DND-41 (cell line): ENCODE measurements around the gene CLINT1.

ENCODE experiments used
- CTCF ChIP-seq: IDR thresholded peaks from 2 replicates; pipeline ENCODE4 v1.5.1; 2012; ENCODE audit warnings: borderline replicate concordance, low read length, moderate library complexity, mild to moderate bottlenecking; ENCODE audit not compliant: poor library complexity, severe bottlenecking; ENCODE audit errors: extremely low read depth
- EZH2 ChIP-seq: IDR thresholded peaks from 3 replicates; pipeline ENCODE4 v1.6.1; 2012; ENCODE audit warnings: borderline replicate concordance, low read depth, mild to moderate bottlenecking, moderate library complexity, low read length, inconsistent platforms; ENCODE audit not compliant: severe bottlenecking

GRCh38 chr5:157890836-157891597 lies 32.1 kb upstream of the CLINT1 start:
- TF ChIP-seq CTCF (no peak), EZH2 (no peak)
